Stimulated activated memory B cell treated with anti-CD40 and anti-IgM and Interleukin-4, amounts not matched to agents 10 μg/mL and 1 μg/mL and 100 μg/mL, for 72 hours (primary cell): Measurements from ENCODE around the gene TENM4.
"Not testable (repeated sequence)": the region's sequence is repeated elsewhere in the genome, so short reads cannot be mapped to it uniquely, and the experiment has no call there.

Experiments
- ATAC-seq: fragments of 150-1000 bp; cut with Tn5 transposase; 2 replicates; pipeline ENCODE4 v1.10.0; 2021
- H3K27ac Mint-ChIP-seq: one replicate; pipeline ENCODE4 v1.8.0; 2022; ENCODE audit warnings: mild to moderate bottlenecking, mixed read lengths
- H3K27me3 Mint-ChIP-seq: one replicate; pipeline ENCODE4 v1.8.0; 2022; ENCODE audit warnings: mixed read lengths
- H3K36me3 Mint-ChIP-seq: one replicate; pipeline ENCODE4 v1.8.0; 2022; ENCODE audit warnings: mixed read lengths
- H3K4me1 Mint-ChIP-seq: one replicate; pipeline ENCODE4 v1.8.0; 2022; ENCODE audit warnings: mixed read lengths
- H3K4me3 Mint-ChIP-seq: one replicate; pipeline ENCODE4 v1.8.0; 2022; ENCODE audit warnings: mild to moderate bottlenecking, moderate library complexity, mixed read lengths
- H3K9me3 Mint-ChIP-seq: one replicate; pipeline ENCODE4 v1.8.0; 2022; ENCODE audit warnings: mixed read lengths

TENM4 gene

DNA sequence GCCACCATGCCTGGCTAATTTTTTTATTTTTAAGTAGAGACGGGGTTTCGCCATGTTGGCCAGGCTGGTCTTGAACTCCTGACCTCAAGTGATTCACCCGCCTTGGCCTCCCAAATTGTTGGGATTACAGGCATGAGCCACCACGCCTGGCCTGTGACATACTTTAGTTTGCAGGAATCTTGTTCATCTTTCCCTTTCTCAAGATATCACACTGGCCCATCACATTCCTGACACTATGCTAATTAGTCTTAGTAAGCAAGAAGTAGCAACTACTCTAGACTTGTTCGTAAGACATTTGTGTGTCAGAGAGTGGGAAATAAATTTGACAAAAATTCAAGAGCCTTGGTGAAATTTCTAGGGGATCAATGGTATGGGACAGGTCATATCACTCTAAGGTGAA lies 831.5 kb downstream of the TENM4 start:
- not testable (repeated sequence) for H3K4me3 Mint-ChIP-seq, H3K27ac Mint-ChIP-seq, H3K4me1 Mint-ChIP-seq, ATAC-seq, H3K9me3 Mint-ChIP-seq, H3K36me3 Mint-ChIP-seq
- peaks cover 29% of the 10 kb centered on the region for H3K27me3 Mint-ChIP-seq

- no peak overlapping the region for H3K27ac Mint-ChIP-seq
- H3K4me3 Mint-ChIP-seq = no peak overlapping the region
- ATAC-seq = no peak
- H3K9me3 Mint-ChIP-seq = no peaks in the 10 kb centered on the region
- H3K4me1 Mint-ChIP-seq = no peaks in the 10 kb centered on the region
- peaks cover 30% of the 10 kb centered on the region for H3K27me3 Mint-ChIP-seq
- H3K36me3 Mint-ChIP-seq = no peaks in the 10 kb centered on the region
These were observed 833.1 kb downstream of the TENM4 start for GRCh38 chr11:78607696-78608095.

- Mint-ChIP-seq H3K27me3 (peaks cover 38% of the 10 kb centered on the region), H3K4me1 (no peaks in the 10 kb centered on the region)
These were observed 834.2 kb downstream of the TENM4 start for GRCh38 chr11:78606667-78607066.

DNA sequence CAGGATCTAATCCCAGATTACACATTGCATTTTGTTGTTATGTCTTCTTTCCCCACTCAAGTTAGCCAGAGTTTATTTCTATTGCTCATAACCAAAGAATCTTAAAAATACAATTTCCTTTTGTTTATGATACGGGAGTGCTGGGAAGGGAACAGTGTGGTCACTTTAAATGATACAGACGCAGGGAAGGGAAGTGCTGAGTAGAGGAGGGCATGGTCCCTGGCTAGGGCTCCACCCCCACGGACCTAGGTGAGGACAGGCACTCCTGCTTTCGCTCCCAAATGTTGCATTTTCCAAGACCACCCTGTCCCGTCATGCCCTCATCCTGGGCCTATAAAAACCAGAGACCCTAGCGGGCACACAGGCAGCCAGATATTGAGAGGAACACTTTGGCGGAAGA lies 835.5 kb downstream of the TENM4 start:
- H3K4me1 Mint-ChIP-seq = no peaks in the 10 kb centered on the region
- ATAC-seq = no peak
- H3K4me3 Mint-ChIP-seq = no peak overlapping the region
- H3K27me3 Mint-ChIP-seq = peaks cover 52% of the 10 kb centered on the region
- no peaks in the 10 kb centered on the region for H3K36me3 Mint-ChIP-seq
- H3K27ac Mint-ChIP-seq = no peak overlapping the region
- no peaks in the 10 kb centered on the region for H3K9me3 Mint-ChIP-seq

More at GRCh38 chr11:78606667-78607066, 834.2 kb downstream of the TENM4 start:
- no peaks in the 10 kb centered on the region for H3K9me3 Mint-ChIP-seq
- H3K36me3 Mint-ChIP-seq = no peaks in the 10 kb centered on the region
- H3K27ac Mint-ChIP-seq = no peak overlapping the region
- ATAC-seq = no peak
- no peak overlapping the region for H3K4me3 Mint-ChIP-seq

DNA sequence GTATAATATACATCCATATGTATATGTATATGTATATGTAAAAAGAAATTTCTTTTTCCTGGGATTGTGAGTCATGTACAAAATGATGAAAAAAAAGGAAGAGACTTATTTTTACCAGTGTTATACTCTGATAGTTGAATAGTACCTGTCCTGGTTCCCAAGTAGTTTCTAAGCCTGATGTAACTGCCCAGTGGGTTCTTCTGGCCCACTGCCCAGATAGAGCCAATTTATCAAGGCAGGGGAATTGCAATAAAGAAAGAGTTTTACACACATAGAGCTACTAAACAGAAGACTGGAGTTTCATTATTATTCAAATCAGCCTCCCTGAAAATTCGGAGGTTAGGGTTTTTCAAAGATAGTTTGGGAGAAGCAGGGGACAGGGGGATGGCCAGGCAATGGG lies 837.0 kb downstream of the TENM4 start:
- H3K27ac Mint-ChIP-seq = no peak overlapping the region
- peaks cover 66% of the 10 kb centered on the region for H3K27me3 Mint-ChIP-seq
- no peaks in the 10 kb centered on the region for H3K36me3 Mint-ChIP-seq
- ATAC-seq = no peak
- no peaks in the 10 kb centered on the region for H3K9me3 Mint-ChIP-seq
- H3K4me1 Mint-ChIP-seq = no peaks in the 10 kb centered on the region
- H3K4me3 Mint-ChIP-seq = no peak overlapping the region
